Measurements from ENCODE around the gene CTTNBP2NL.
"Not testable (repeated sequence)": the region's sequence is repeated elsewhere in the genome, so short reads cannot be mapped to it uniquely, and the experiment has no call there.

Gene CTTNBP2NL

DNA sequence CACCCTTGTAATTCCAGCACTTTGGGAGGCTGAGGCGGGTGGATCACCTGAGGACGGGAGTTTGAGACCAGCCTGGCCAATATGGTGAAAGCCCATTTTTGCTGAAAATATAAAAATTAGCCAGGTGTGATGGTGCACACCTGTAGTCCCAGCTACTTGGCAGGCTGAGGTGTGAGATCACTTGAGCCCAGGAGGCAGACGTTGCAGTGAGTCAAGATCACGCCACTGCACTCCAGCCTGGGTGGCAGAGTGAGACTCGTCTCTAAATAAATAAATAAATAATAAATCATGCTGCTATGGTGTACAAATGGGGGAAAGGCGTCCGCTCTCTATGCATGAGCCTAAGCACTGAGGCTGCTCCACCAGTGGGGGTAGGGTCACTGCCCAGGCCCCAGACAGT is 74.3 kb downstream of the CTTNBP2NL start:
- DNase-seq, result not testable (repeated sequence)

DNA sequence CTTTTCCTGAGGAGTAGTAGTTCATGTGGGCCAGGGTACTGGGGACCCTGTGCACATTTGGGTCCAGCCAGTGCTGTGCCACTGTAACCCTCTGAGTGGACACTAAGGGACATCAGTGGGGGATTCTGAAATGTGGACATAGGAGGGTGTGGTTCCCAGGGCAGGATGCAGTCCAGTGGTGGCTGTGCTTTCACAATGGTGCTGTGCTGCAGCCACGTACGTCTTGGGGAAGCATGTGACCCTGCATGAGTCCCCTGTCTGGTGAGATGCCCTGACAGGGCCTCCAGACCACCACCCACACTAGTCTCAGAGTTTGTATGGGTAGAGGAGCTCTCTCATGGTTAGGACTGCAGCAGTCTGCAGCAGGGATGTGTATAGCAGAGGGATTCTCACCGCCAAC is 75.0 kb downstream of the CTTNBP2NL start:
- DNase-seq, result no peak

GRCh38 chr1:112472142-112472541 is 76.1 kb downstream of the CTTNBP2NL start:
- no peak for DNase-seq

GRCh38 chr1:112477550-112477949 is 81.5 kb downstream of the CTTNBP2NL start:
- DNase-seq, result no peak

GRCh38 chr1:112478314-112478713 is 82.3 kb downstream of the CTTNBP2NL start:
- no peak for DNase-seq

DNA sequence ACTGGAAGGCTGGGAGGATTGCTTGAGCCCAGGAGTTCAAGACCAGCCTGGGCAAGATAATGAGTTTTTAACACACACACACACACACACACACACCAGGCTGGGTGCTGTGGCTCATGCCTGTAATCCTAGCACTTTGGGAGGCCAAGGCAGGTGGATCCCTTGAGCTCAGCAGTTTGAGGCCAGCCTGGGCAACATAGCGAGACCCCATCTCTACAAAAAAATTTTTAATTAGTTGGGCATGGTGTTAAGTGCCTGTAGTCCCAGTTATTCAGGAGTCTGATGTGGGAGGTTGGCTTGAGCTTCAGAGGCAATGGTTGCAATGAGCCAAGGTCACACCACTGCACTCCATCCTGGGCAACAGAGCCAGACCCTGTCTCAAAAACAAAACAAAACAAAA is 90.0 kb downstream of the CTTNBP2NL start:
- DNase-seq, result not testable (repeated sequence)

DNA sequence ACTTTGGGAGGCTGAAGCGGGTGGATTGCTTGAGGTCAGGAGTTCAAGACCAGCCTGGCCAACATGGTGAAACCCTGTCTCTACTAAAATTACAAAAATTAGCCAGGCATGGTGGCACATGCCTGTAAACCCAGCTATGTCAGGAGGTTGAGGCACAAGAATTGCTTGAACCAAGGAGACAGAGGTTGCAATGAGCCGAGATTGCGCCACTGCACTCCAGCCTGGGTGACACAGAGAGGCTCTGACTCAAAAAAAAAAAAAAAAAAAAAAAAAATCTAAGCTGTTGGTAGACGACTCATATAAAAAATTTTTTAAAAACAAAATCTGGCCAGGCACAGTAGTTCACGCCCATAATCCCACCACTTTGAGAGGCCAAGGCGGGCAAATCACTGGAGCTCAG is 91.7 kb downstream of the CTTNBP2NL start:
- not testable (repeated sequence) for DNase-seq

- no peak for DNase-seq
Measured at GRCh38 chr1:112488141-112488540, 92.1 kb downstream of the CTTNBP2NL start.

GRCh38 chr1:112492076-112492475 is 96.1 kb downstream of the CTTNBP2NL start:
- DNase-seq, result no peak

DNA sequence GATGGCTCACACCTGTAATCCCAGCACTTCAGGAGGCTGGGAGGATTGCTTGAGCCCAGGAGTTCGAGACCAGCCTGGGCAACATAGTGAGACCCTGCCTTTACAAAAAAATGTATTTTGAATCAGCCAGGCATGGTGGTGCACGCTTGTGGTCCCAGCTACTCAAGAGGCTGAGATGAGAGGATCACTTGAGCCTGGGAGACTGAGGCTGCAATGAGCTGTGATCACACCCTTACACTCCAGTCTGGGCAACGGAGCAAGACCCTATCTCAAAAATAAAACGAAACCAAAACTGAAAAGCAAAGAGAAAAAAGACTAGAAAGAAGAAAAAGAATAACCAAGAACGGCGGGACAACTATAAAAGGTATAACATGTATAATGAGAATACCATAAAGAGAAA is 97.3 kb downstream of the CTTNBP2NL start:
- no peak for DNase-seq

DNA sequence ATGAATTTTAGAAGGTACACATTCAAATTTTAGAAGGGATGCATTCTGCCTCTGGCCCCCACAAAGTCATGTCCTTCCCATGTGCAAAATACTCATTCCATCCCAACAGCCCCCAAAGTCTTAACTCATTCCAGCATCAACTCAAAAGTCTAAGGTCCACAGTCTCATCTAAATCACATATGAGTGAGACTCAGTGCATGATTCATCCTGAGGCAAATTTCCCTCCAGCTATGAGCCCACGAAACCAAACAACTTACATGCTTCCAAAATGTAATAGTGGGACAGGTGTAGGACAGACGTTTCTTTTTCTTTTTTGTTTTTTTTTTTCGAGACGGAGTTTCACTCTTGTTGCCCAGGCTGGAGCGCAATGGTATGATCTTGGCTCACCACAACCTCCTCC is 100.3 kb downstream of the CTTNBP2NL start:
- DNase-seq, result no peak

GRCh38 chr1:112501810-112502641 is 106.0 kb downstream of the CTTNBP2NL start:
- no peak for DNase-seq

DNA sequence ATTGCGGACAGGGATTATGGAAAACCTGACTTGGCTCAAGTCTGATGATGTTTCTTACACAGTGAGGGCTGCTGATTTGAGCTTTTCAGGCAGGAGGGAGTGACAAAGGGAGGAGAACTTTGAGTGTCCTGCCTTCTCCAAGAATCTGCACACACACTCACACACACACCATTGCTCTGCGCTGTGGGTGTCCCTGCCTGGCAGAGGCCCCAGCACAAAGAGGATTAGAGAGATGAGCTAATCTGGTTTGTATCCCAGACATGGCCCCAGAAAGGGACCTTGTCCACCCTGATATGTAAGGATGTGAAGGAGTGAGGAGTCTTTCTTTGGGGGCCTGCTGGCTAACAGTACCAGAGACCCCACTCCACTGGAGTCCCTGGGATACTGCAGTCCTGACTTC is 106.8 kb downstream of the CTTNBP2NL start:
- DNase-seq, result no peak

DNA sequence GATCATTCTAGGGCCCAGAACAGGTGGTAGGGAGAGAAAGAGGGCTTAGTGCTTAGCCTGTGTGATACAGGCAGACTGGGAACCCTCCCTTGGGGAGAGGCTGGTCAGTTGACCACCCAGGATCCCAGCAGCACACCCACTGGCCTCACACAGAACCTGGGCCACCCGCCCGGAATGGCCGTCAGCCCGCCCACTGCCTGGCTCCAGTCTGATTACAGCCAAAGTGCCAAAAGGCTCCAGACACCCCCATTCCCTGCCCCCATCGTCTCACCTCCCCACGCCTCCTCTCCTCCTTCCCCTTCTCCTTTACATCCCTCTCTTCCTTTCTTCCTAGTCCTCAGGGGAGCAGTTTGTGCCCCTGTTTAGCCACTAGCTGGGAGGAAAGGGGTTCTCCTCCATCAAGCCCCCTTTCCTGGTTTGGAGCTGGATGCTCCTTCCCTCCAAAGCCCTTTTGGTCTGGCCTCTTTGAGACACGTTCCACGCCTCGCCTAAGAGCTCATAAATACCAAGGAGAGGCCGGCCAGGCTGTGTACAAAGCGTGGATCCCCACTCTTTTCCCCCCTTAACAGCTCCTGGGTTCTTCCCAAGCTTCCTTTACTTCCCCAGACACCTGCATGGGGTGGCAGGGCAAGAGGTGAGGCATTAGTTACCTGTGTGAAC is 108.1 kb downstream of the CTTNBP2NL start:
- no peak for DNase-seq

- DNase-seq, result no peak
Measured at GRCh38 chr1:112504661-112505399, 108.8 kb downstream of the CTTNBP2NL start.

DNA sequence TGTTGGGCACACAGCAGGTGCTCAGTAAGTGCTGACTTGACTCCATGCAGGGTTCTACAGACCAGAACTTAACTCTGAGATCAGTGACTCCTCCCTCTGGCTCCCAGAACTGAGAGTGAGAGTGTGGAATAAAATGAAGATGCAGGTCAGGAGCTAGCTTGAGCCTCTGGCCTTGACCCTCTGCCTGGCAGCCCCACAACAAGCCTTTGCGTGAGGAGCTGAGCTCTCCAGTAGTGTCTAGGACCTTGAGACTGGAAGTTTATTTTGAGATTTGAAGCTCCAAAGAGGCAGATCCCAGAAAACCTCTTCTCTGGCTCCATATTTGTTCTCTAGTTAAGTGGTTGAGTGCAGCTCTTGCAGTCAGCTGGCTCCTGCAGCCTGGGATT is 109.4 kb downstream of the CTTNBP2NL start:
- DNase-seq, result no peak

- no peak for DNase-seq
Measured at GRCh38 chr1:112505878-112506277, 109.9 kb downstream of the CTTNBP2NL start.

DNA sequence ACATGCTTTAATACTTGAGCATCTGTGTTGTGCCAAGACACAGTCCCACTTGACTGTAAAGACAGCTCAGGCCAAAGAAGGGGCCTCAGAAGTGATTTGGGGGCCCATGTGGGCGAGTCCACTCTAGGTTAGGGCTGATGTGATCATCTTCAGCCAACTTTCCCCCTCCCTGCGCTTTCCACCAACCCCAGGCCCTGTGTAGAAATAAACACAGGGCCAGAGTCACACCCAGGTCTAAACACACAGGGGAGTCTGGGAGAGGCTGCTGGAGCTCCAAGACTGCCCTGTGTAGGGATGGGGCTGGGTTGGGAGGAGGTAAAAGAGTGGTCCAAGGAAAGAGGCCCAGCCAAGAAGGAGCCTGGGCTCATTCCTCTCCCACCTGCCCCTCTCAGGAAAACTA is 110.3 kb downstream of the CTTNBP2NL start:
- no peak for DNase-seq

DNA sequence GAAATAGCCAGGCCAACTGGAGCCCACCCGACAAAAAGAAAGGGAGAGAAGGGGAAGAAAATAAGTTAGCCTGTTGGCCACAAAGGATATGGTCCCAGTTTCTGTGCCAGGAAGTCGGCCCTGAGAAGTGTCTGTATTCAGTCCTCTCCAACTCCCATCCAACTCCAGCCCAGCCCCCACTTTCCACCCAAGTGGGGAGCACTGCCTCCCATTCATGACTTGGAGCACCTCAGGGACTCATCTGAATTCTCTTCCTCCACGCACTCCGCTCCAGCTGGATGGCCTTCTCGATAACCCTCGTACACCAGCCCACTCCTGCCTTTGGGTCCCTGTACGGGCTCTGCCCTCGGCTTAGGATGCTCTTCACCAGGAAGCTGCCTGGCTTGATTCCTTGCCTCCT is 110.7 kb downstream of the CTTNBP2NL start:
- no peak for DNase-seq

- DNase-seq, result no peak
Measured at GRCh38 chr1:112507336-112507735, 111.3 kb downstream of the CTTNBP2NL start.

DNA sequence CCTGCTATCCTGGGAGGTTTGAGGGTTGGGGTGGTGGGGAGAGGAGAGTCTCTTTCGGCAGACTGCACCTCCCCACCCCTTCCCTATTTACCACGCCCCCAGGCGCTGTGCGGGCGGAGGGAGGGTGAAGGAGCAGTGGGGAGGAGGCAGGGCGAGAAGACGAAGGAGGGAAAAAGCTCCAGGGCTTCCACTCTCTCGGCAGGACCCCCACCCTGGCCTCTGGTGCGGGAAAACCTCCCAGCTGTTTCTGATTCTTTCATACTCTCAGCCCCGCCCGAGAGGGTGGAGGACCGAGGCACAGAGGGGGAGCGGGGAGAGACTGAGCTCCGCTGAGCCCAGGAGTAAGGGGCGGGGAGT is 111.9 kb downstream of the CTTNBP2NL start:
- no peak for DNase-seq

- no peak for DNase-seq
Measured at GRCh38 chr1:112508278-112509004, 112.4 kb downstream of the CTTNBP2NL start, which contains the start of gene WNT2B. Gene WNT2B (plus strand): TSS chr1:112508965. CDS start chr1:112509263, 298 bp downstream.
